GM23338 (cell line): Measurements from ENCODE around the gene ZNHIT1. TPM values are rescaled to one million over a fixed set of nuclear protein-coding genes. Genes with fewer than 3 reads are reported as not detected.

ENCODE experiments used
- ATAC-seq: fragments of 200-7000 bp; cut with Tn5 transposase; 3 replicates; pipeline ENCODE4 v1.9.1; 2020
- DNase-seq: peaks from one replicate; pipeline ENCODE4 v3.0.0-alpha.2; 2015; ENCODE audit warnings: low spot score
- H2AFZ ChIP-seq: fragments of 200-600 bp; sonication (generic); 2 replicates; pipeline ENCODE4 v1.8.0; 2016; ENCODE audit warnings: antibody characterized with exemption, mild to moderate bottlenecking, moderate library complexity
- H3F3A ChIP-seq: fragments of 200-600 bp; sonication (generic); replicated peaks from 2 replicates; pipeline ENCODE4 v1.8.0; 2017; ENCODE audit warnings: antibody characterized with exemption, mixed run types, low read depth
- H3K27ac ChIP-seq: fragments of 200-600 bp; sonication (generic); 2 replicates; pipeline ENCODE4 v1.6.1; 2016; ENCODE audit warnings: low read depth
- H3K27me3 ChIP-seq: fragments of 200-600 bp; sonication (generic); 2 replicates; pipeline ENCODE4 v1.8.0; 2016; ENCODE audit warnings: mild to moderate bottlenecking, mixed run types, moderate library complexity; ENCODE audit not compliant: insufficient read depth
- H3K36me3 ChIP-seq: fragments of 200-600 bp; sonication (generic); 2 replicates; pipeline ENCODE4 v1.8.0; 2016; ENCODE audit warnings: mild to moderate bottlenecking; ENCODE audit not compliant: insufficient read depth
- H3K4me1 ChIP-seq: fragments of 200-600 bp; sonication (generic); 2 replicates; pipeline ENCODE4 v1.8.0; 2016; ENCODE audit warnings: mild to moderate bottlenecking, moderate library complexity; ENCODE audit not compliant: insufficient read depth
- H3K4me2 ChIP-seq: fragments of 200-600 bp; sonication (generic); 2 replicates; pipeline ENCODE4 v1.7.1; 2017; ENCODE audit warnings: mixed run types
- H3K4me3 ChIP-seq: fragments of 200-600 bp; sonication (generic); 2 replicates; pipeline ENCODE4 v1.6.1; 2016; ENCODE audit warnings: mixed run types
- H3K79me2 ChIP-seq: fragments of 200-600 bp; sonication (generic); replicated peaks from 2 replicates; pipeline ENCODE4 v1.8.0; 2017; ENCODE audit warnings: mild to moderate bottlenecking; ENCODE audit not compliant: insufficient read depth
- H3K9me2 ChIP-seq: fragments of 200-600 bp; sonication (generic); 2 replicates; pipeline ENCODE4 v1.8.0; 2017; ENCODE audit not compliant: insufficient read depth
- H4K20me1 ChIP-seq: fragments of 200-600 bp; sonication (generic); replicated peaks from 2 replicates; pipeline ENCODE4 v1.8.0; 2017; ENCODE audit warnings: mild to moderate bottlenecking; ENCODE audit not compliant: insufficient read depth
- H3K27ac Mint-ChIP-seq: 2 replicates; pipeline ENCODE4 v1.8.0; 2020; ENCODE audit warnings: inconsistent platforms, mild to moderate bottlenecking, moderate library complexity, mixed read lengths
- H3K27me3 Mint-ChIP-seq: 3 replicates; pipeline ENCODE4 v1.8.0; 2022; ENCODE audit warnings: low read depth, mild to moderate bottlenecking, moderate library complexity, mixed read lengths, inconsistent platforms; ENCODE audit not compliant: insufficient read depth, poor library complexity
- H3K36me3 Mint-ChIP-seq: 3 replicates; pipeline ENCODE4 v1.8.0; 2021; ENCODE audit warnings: low read depth, mild to moderate bottlenecking, inconsistent platforms, moderate library complexity, mixed read lengths
- H3K4me1 Mint-ChIP-seq: 3 replicates; pipeline ENCODE4 v1.8.0; 2020; ENCODE audit warnings: mild to moderate bottlenecking, inconsistent platforms, mixed read lengths
- H3K4me3 Mint-ChIP-seq: 3 replicates; pipeline ENCODE4 v1.8.0; 2021; ENCODE audit warnings: moderate library complexity, mild to moderate bottlenecking, inconsistent platforms, mixed read lengths
- H3K9me3 Mint-ChIP-seq: 3 replicates; pipeline ENCODE4 v1.8.0; 2020; ENCODE audit warnings: moderate library complexity, mild to moderate bottlenecking, inconsistent platforms, mixed read lengths
- CREB1 ChIP-seq: fragments of 250-450 bp; sonication (Bioruptor Pico); IDR thresholded peaks from 2 replicates; pipeline ENCODE4 v1.5.0; 2020; ENCODE audit warnings: low read depth, mild to moderate bottlenecking, moderate library complexity
- EZH2 ChIP-seq: fragments of 200-600 bp; sonication (generic); IDR thresholded peaks from one replicate; pipeline ENCODE4 v1.8.0; 2017; ENCODE audit warnings: antibody characterized with exemption, mild to moderate bottlenecking, low read depth; ENCODE audit not compliant: unreplicated experiment
- JUNB ChIP-seq: IDR thresholded peaks from one replicate; pipeline ENCODE4 v1.6.1; 2016; ENCODE audit warnings: antibody characterized with exemption; ENCODE audit not compliant: unreplicated experiment
- NANOG ChIP-seq: IDR thresholded peaks from 2 replicates; pipeline ENCODE4 v1.6.1; 2016; ENCODE audit warnings: antibody characterized with exemption, borderline replicate concordance
- POLR2AphosphoS5 ChIP-seq: IDR thresholded peaks from 2 replicates; pipeline ENCODE4 v1.6.1; 2016; ENCODE audit warnings: antibody characterized with exemption, low read depth
- STAT1 ChIP-seq: IDR thresholded peaks from one replicate; pipeline ENCODE4 v1.6.1; 2016; ENCODE audit warnings: antibody characterized with exemption; ENCODE audit not compliant: unreplicated experiment
- ZNF462 ChIP-seq: fragments of 250-450 bp; sonication (Bioruptor Pico); IDR thresholded peaks from 2 replicates; pipeline ENCODE4 v1.5.0; 2020; ENCODE audit warnings: mild to moderate bottlenecking, moderate library complexity
- polyA plus RNA-seq: library from polyadenylated mRNA; unstranded; fragments of >200 nt; fragmentation: Nextera tagmentation; extraction: Ambion mirVana; gene quantifications from 2 replicates; pipeline ENCODE4 v1.2.1, GENCODE V29; 2016
- total RNA-seq: library from RNA; depleted of rRNA; stranded (reverse); fragments of >200 nt; shearing (Covaris generic); gene quantifications from 2 replicates; pipeline ENCODE4 v1.2.3, GENCODE V29; 2014

Gene ZNHIT1
- total and polyA plus RNA-seq, 2 experiments from 2014 or later = 64.6 to 113 TPM

GRCh38 chr7:101241015-101241363 is 23.0 kb downstream of the ZNHIT1 start (continued):
- TF ChIP-seq ZNF462 (CRISPR knock-in tag) (no peak), JUNB (no peak), POLR2AphosphoS5 (no peak)

DNA sequence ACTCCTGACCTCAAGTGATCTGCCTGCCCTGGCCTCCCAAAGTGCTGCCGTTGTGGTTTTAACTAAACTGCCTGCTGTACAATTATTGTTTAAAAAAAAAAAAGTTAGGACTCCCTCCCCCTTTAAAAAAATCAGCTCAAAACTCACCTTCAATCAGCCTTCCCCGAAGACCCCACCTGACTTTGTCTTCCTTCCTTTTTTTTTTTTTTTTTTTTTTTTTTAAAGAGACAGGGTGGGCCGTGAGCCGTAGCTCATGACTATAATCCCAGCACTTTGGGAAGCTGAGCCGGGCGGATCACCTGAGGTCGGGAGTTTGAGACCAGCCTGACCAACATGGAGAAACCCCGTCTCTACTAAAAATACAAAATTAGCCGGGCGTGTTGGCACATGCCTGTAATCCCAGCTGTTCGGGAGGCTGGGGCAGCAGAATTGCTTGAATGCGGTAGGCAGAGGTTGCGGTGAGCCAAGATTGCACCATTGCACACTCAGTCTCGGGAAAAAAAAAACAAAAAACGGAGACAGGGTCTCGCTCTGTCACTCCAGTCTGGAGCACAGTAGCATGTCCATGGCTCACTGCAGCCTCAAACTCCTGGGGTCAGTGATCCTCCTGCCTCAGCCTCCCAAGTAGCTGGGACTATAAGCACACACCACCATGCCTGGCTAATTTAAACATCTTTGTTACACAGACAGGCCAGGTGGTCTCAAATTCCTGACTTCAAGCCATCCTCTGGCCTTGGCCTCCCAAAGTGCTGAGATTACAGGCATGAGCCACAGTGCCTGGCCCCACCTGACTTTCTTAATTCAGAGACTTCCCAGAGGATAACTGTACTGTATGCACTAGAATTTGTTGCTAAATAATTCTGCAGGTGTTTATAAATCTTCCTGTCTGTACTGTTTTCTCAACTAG is 23.7 kb downstream of the ZNHIT1 start:
- no peaks in the 10 kb centered on the region for H3K36me3 ChIP-seq
- Mint-ChIP-seq H3K4me1 (peaks cover 29% of the 10 kb centered on the region), H3K36me3 (peaks cover 25% of the 10 kb centered on the region), H3K4me3 (no peak overlapping the region), H3K27ac (no peak overlapping the region; the same call in 1 of the 2 replicates), H3K27me3 (peaks cover 26% of the 10 kb centered on the region), H3K9me3 (no peaks in the 10 kb centered on the region)
- H3K9me2 ChIP-seq = no peaks in the 10 kb centered on the region
- ATAC-seq (no peak), DNase-seq (no peak)
- H2AFZ ChIP-seq = no peak overlapping the region
- H3K27me3 ChIP-seq = no peaks in the 10 kb centered on the region
- peaks cover 33% of the 10 kb centered on the region for H3F3A ChIP-seq
- no peak overlapping the region for H3K4me3 ChIP-seq
- H3K4me1 ChIP-seq = peaks cover 36% of the 10 kb centered on the region
- H3K27ac ChIP-seq = peak overlapping the region; percentile 50; the same call in 1 of the 2 replicates
- no peak overlapping the region for H3K4me2 ChIP-seq
- H3K79me2 ChIP-seq = peaks cover 26% of the 10 kb centered on the region
- peaks cover 6% of the 10 kb centered on the region for H4K20me1 ChIP-seq
- TF ChIP-seq STAT1 = no peak
- TF ChIP-seq ZNF462 (CRISPR knock-in tag) = no peak
- TF ChIP-seq POLR2AphosphoS5 = no peak
- no peak for TF ChIP-seq NANOG
- no peak for TF ChIP-seq EZH2
- TF ChIP-seq CREB1 (CRISPR knock-in tag) = no peak
